Activated effector memory CD4-positive, alpha-beta T cell treated with anti-CD3 and anti-CD28 coated beads, Interleukin-2, amount 50 U/mL, for 16 hours (primary cell): ENCODE results near the gene CRABP2.

Experiments
- DNase-seq: peaks from one replicate; pipeline ENCODE4 v3.0.0-alpha.2; 2020

The CRABP2 gene

GRCh38 chr1:156667968-156668709, 37.2 kb downstream of the CRABP2 start:
- no peak for DNase-seq

GRCh38 chr1:156667610-156667967, 37.8 kb downstream of the CRABP2 start:
- DNase-seq: no peak

- DNase-seq: no peak
Measured at GRCh38 chr1:156666862-156667609, 38.3 kb downstream of the CRABP2 start.

- DNase-seq: no peak
Measured at GRCh38 chr1:156665539-156665938, 39.8 kb downstream of the CRABP2 start.

- no peak for DNase-seq
Measured at GRCh38 chr1:156664767-156665411, 40.5 kb downstream of the CRABP2 start.

- no peak for DNase-seq
Measured at GRCh38 chr1:156664046-156664766, 41.2 kb downstream of the CRABP2 start.

- DNase-seq: no peak
Measured at GRCh38 chr1:156663178-156663577, 42.2 kb downstream of the CRABP2 start.

- DNase-seq: no peak
Measured at GRCh38 chr1:156662800-156663055, 42.7 kb downstream of the CRABP2 start.

- DNase-seq: no peak
Measured at GRCh38 chr1:156662005-156662799, 43.2 kb downstream of the CRABP2 start.

GRCh38 chr1:156660752-156661112, 44.7 kb downstream of the CRABP2 start:
- no peak for DNase-seq

GRCh38 chr1:156659988-156660751, 45.2 kb downstream of the CRABP2 start:
- DNase-seq: peak; percentile 96

- DNase-seq: no peak
Measured at GRCh38 chr1:156659661-156659987, 45.8 kb downstream of the CRABP2 start.

GRCh38 chr1:156658945-156659574, 46.3 kb downstream of the CRABP2 start:
- DNase-seq: no peak

- no peak for DNase-seq
Measured at GRCh38 chr1:156658496-156658895, 46.9 kb downstream of the CRABP2 start.

- DNase-seq: no peak
Measured at GRCh38 chr1:156657741-156658319, 47.6 kb downstream of the CRABP2 start.

GRCh38 chr1:156656806-156657740, 48.3 kb downstream of the CRABP2 start:
- DNase-seq: peak; percentile 91

GRCh38 chr1:156655904-156656516, 49.4 kb downstream of the CRABP2 start:
- DNase-seq: no peak

GRCh38 chr1:156655151-156655903, 50.1 kb downstream of the CRABP2 start:
- no peak for DNase-seq

- no peak for DNase-seq
Measured at GRCh38 chr1:156654700-156655099, 50.7 kb downstream of the CRABP2 start.
